Anterior cingulate cortex (tissue), 58 donors: Measurements from ENCODE around the gene CDC42EP5.
"Not testable (repeated sequence)": the region's sequence is repeated elsewhere in the genome, so short reads cannot be mapped to it uniquely, and the experiment has no call there.

Experiments
- DNase-seq, 58 donors: peaks; one replicate each; lab custom pipeline; 2025; lab: John Stamatoyannopoulos, UW

Gene CDC42EP5, protein sequence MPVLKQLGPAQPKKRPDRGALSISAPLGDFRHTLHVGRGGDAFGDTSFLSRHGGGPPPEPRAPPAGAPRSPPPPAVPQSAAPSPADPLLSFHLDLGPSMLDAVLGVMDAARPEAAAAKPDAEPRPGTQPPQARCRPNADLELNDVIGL

GRCh38 chr19:54473071-54473891 lies at the start of gene CDC42EP5:
Gene CDC42EP5 (minus strand): TSS chr19:54473296. CDS start chr19:54465547, 7,749 bp downstream.
- no peak for DNase-seq

GRCh38 chr19:54521860-54522513 lies 48.9 kb upstream of the CDC42EP5 start:
- no peak for DNase-seq

DNA sequence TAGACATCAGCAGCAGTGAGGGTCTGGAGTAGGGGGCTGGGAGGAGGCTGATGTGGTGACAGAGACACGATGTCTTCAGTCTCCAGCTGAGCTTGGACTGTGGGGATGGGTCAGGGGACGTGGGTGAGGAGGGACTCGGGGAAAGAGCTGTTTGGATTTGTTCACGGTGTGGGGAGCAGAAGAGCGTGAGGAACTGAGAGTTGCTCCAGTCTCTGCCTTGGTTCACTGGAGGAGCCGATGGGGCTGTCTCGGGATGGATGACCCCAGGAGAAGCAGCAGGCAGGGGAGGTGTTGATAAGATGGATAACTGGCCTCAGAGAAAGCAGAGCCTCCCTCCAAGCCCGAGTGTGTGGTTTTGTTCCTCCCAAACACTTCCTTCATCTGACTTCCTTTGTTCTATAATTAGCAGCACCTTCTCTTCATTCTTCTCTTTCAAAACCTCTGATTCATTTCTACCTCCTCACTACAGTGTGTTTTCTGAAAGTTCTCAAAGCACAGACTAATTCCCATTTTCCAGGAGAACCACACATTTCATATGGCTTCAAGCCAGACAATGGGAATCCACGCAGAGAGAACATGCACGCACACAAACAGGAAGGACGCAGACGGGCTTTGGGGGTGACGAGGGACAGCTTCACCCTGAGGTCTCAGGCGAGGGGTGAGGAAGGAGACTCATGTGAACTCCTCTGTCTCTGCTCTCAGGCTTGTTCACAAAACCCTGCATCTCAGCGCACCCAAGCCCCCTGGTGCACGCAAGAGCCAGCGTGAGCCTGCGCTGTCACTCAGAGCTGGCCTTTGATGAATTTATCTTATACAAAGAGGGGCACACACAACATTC lies 48.1 kb upstream of the CDC42EP5 start:
- peak in 2 of 58 donors; percentile 0 to 5 for DNase-seq

DNA sequence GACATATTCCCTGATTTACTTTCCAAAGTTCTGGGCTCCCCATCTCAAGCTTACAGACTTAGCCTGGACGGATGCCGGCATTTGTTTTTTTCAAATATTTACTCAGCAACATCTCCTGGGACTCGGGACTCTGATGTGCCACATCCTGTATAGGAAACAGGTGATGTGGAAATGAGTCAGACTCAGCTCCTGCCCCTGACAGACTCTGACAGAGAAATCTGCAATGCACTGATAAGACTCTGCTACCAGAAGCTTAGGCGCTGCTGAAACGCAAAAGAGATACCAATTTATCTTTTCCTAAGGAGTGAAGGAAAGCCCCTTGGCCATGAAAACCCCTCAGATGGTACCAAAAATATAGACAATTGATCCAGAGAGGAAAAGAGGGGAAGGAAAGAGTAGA lies 45.7 kb upstream of the CDC42EP5 start:
- DNase-seq = no peak

- DNase-seq = peak in 6 of 58 donors; percentile 1 to 12 (median 6)
Measured at GRCh38 chr19:54517483-54517882, 44.4 kb upstream of the CDC42EP5 start.

GRCh38 chr19:54515156-54515555 lies 42.1 kb upstream of the CDC42EP5 start:
- DNase-seq = no peak

GRCh38 chr19:54509200-54509940 lies 36.3 kb upstream of the CDC42EP5 start:
- not testable (repeated sequence) for DNase-seq

GRCh38 chr19:54508487-54508886 lies 35.4 kb upstream of the CDC42EP5 start:
- not testable (repeated sequence) for DNase-seq

GRCh38 chr19:54507824-54508223 lies 34.7 kb upstream of the CDC42EP5 start:
- no peak for DNase-seq

DNA sequence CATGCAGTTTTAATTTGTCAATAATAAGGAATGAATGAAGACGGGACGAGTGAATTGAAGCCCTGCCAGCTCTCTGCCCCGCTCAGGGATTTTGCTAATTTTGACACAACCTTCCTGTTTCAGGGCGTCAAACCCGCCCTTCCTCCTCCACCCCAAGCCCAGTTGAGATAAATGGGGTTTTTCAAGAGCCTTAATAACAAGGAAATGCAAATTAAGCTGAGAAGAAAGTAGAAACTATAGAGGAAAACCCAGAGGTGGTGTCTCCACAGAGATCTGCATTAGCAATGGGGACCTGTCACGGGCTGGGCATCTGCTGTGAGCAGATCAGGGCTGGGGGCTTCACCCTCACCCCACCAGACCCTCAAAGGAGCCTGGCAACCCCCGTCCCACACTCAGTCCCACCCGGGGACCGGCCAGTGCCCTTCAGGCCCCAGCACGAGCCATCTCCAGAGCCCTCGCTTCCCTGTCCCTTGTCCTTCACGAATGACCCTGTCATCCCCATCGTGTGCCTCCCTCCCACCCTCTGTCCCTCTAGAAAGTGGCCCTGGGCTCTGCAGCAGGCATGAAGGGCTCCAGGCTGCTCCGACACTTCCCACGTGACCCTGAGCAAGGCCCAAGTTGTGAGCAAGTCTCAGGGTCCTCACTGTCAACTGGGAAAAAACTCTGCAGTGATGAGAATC lies 34.1 kb upstream of the CDC42EP5 start:
- not testable (repeated sequence) for DNase-seq

- no peak for DNase-seq
Measured at GRCh38 chr19:54506079-54506478, 33.0 kb upstream of the CDC42EP5 start.

DNA sequence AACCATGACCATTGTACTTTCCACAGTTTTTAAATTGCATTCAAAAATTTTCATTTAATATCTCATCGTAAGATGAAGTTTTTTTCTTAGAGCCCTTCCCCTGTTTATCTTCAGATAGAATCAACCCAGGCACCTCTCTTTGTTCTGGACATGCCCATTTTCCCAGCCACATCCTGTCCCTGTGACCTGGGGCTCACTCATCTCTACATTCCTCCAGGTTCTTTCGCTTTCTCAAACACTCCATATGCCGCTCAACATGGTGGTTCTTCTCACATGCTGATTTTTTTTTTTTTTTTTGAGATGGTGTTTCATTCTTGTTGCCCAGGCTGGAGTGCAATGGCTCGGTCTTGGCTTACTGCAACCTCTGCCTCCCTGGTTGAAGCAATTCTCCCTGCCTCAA lies 32.4 kb upstream of the CDC42EP5 start:
- not testable (repeated sequence) for DNase-seq

DNA sequence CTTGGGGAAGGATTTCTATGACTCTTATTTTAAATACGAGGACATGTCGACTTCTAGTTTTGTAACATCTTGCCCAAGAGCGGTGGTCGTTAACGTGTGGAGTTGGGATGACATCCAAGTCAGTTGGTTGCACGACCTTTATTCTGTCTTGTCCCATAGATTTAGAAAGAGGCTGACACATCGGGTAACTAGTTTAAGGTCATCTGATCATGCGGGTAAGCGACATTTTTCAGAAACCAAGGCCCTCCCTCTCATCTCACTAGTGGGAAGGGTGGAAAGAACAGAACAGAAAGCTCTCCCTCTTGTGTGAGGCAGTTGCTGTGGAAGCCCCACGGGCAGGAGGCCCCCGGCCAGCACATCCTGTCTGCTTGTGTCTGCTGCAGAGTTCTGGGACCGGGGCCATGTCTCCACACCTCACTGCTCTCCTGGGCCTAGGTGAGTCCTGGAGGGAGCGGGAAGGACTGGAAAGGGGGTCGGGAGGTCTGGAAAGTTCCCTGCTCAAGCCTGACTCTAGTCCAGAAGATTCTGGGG lies 29.5 kb upstream of the CDC42EP5 start, which contains the start of gene LAIR2:
Gene LAIR2 (plus strand): TSS at position 314 of the 531 bp plus-strand sequence. CDS start 88 bp downstream, at position 402.
- DNase-seq = no peak

- not testable (repeated sequence) for DNase-seq
Measured at GRCh38 chr19:54498451-54498772, 25.3 kb upstream of the CDC42EP5 start.

GRCh38 chr19:54497747-54498450 lies 24.8 kb upstream of the CDC42EP5 start:
- DNase-seq = not testable (repeated sequence)

DNA sequence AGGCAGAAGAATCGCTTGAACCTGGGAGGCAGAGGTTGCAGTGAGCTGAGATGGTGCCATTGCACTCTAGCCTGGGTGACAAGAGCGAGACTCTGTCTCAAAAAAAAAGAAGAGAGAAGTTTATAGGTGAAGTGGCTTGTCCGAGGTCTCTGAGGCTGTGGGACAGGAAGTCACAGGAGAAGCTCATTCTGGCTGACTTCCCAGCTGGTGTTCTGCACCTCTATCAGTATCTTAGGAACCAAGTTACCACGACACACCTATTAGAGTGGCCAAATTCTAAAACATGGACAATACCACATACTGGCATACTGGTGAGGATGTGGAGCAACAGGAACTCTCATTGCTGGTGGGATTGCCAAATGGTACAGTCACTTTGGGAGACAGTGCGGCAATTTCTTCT lies 22.2 kb upstream of the CDC42EP5 start:
- DNase-seq = not testable (repeated sequence)

DNA sequence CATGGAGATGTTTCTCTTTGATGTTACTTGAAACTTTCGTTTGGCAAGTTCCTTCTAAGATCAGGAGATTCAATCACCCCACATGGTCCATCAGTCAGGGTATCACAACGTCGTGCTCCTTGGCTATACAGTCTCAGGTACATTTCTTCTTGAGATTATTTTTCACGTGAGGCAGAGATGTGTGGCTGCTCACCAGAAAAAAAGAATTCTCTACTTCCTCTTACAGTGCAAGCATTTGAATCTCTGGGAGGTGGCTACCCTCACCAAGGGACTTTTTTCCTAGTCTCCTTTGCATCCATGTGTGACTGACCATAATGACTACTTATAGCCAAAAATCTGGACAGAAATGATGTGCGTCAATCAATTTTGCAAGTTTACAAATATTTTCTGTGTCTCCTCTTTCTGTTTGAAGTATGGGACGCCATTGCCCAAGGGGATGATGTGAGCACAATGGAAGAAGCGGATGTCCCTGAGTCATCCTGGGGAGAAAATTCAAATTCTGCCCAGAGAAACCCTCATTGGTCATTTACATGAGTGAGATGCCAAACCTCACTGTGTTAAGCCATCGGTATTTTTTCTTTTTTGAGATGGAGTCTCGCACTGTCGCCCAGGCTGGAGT lies 21.0 kb upstream of the CDC42EP5 start:
- DNase-seq = no peak

GRCh38 chr19:54493056-54493455 lies 20.0 kb upstream of the CDC42EP5 start:
- DNase-seq = not testable (repeated sequence)
